ENCODE data around the gene CXCR5. TPM values are rescaled to one million over a fixed set of nuclear protein-coding genes. Genes with fewer than 3 reads are reported as not detected.

The CXCR5 gene
- total and polyA plus RNA-seq, 2 donors (not counting 1 experiment from before 2014, with no cell fraction given) = not detected

DNA sequence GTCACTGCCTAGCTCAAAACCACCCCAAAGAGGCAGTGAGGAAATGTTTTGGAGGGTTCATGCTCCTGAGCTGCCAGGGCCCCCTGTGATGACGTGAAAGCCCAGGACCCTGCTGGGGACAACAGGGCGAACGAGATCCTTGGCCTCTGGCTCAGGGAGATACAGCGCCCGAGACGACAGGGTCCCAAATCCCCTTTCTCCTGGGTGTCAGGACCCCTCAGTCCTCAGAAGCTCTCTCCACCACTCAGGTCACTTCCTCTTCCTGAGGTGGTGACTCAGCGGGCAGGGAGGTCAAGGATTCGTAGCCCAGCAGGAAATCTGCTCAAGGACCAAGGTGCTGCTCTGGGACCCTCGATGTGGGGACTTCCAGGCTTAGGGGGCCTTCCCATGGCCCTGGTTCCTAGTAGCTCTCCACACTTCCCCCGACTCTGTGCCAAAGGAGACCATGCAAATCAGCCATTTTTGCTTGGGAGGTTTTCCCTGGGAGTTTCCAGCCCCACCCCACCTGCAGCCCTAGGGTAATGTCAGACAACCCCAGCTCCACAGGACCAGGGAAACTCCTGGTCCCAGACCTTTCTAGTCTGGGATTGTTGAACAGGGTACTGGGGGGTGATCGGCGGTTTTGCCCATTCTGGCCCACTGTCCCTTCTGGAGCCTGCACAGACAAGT lies 29.2 kb downstream of the CXCR5 start:
- Histone ChIP-seq H3K27ac (ENCODE audit: insufficient read depth, low read length) (peak overlapping the region; percentile 90), H4K20me1 (ENCODE audit: control insufficient read depth, extremely low read depth, insufficient read depth, low read length) (no peaks in the 10 kb centered on the region), H3K4me2 (ENCODE audit: extremely low read depth, insufficient read depth, low read length) (peak overlapping the region; percentile 61), H3K36me3 (ENCODE audit: control insufficient read depth, insufficient read depth, low read length) (peaks cover 3% of the 10 kb centered on the region), H3K27me3 (ENCODE audit: control insufficient read depth, insufficient read depth, low read length) (no peaks in the 10 kb centered on the region), H2AFZ (ENCODE audit: low read length) (no peak overlapping the region), H3K4me1 (ENCODE audit: control insufficient read depth, extremely low read depth, insufficient read depth, low read length) (peaks cover 78% of the 10 kb centered on the region), H3K9ac (ENCODE audit: insufficient read depth, low read length) (peak overlapping the region; percentile 48), H3K79me2 (ENCODE audit: control insufficient read depth, insufficient read depth, low read length) (peaks cover 76% of the 10 kb centered on the region), H3K9me3 (ENCODE audit: control insufficient read depth, insufficient read depth, low read depth, low read length) (no peaks in the 10 kb centered on the region), H3K4me3 (replicated peaks in 1 of 4; ENCODE audit: control extremely low read depth in 1 of 4, insufficient read depth in 1 of 4, low read depth in 3 of 4, low read length in 4 of 4) (peak overlapping the region in 1 of 4 experiments; percentile 38)
- DNase-seq (ENCODE audit: low read depth in 2 of 2) = peak in 1 of 2 donors; percentile 31
- TF ChIP-seq, protein P1, sequence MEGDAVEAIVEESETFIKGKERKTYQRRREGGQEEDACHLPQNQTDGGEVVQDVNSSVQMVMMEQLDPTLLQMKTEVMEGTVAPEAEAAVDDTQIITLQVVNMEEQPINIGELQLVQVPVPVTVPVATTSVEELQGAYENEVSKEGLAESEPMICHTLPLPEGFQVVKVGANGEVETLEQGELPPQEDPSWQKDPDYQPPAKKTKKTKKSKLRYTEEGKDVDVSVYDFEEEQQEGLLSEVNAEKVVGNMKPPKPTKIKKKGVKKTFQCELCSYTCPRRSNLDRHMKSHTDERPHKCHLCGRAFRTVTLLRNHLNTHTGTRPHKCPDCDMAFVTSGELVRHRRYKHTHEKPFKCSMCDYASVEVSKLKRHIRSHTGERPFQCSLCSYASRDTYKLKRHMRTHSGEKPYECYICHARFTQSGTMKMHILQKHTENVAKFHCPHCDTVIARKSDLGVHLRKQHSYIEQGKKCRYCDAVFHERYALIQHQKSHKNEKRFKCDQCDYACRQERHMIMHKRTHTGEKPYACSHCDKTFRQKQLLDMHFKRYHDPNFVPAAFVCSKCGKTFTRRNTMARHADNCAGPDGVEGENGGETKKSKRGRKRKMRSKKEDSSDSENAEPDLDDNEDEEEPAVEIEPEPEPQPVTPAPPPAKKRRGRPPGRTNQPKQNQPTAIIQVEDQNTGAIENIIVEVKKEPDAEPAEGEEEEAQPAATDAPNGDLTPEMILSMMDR (conservative IDR thresholded peaks at IDR 0.05 in 1 of 2, IDR thresholded peaks at IDR 0.05 in 1 of 2; ENCODE audit: low read depth in 1 of 2, low read length in 2 of 2) = no peak
- TF ChIP-seq EZH2 (IDR thresholded peaks at IDR 0.05; ENCODE audit: low read length, missing control alignments) = no peak

DNA sequence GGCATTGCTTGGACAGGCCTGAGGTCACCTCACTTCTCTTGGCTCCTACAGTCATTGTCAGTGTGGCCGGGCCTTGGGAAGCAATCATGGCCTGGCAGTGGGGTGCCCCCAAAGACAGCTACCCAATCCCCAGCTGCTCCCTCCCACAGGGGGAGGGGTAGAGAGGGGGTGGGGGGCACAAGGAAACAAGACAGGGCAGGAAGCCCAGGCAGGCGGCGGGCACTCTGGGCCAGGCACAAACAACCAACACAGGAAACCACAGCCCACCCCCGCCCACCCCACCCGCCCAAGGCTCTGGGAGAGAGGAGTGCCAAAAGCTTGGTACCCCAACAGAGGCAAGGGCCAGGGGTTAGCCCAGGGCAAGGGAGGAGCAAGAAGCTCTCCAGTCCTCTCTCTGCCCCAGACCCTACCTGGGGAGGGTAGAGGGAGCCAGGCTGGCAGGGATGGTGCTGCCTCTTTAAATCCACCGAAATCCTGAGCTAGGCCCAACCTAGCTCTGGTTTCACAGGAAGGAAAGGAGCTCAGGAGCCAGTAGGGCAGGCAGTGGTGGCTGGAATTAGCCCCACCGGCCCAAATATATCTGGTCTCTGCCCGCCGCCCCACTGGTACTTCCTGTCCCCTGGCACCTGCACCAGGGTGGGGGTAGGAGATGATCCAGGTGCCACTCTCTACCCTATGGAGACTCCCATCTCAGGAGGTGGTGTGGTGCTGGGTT lies 29.9 kb downstream of the CXCR5 start:
- Histone ChIP-seq H3K4me3 (replicated peaks in 1 of 4; ENCODE audit: control extremely low read depth in 1 of 4, insufficient read depth in 1 of 4, low read depth in 3 of 4, low read length in 4 of 4) (peak overlapping the region in 1 of 4 experiments; percentile 17), H3K36me3 (ENCODE audit: control insufficient read depth, insufficient read depth, low read length) (no peaks in the 10 kb centered on the region), H3K9ac (ENCODE audit: insufficient read depth, low read length) (peak overlapping the region; percentile 9), H3K27ac (ENCODE audit: insufficient read depth, low read length) (peak overlapping the region; percentile 90), H3K4me1 (ENCODE audit: control insufficient read depth, extremely low read depth, insufficient read depth, low read length) (peaks cover 74% of the 10 kb centered on the region), H3K9me3 (ENCODE audit: control insufficient read depth, insufficient read depth, low read depth, low read length) (no peaks in the 10 kb centered on the region), H3K4me2 (ENCODE audit: extremely low read depth, insufficient read depth, low read length) (peak overlapping the region; percentile 17), H2AFZ (ENCODE audit: low read length) (no peak overlapping the region), H4K20me1 (ENCODE audit: control insufficient read depth, extremely low read depth, insufficient read depth, low read length) (no peaks in the 10 kb centered on the region), H3K79me2 (ENCODE audit: control insufficient read depth, insufficient read depth, low read length) (peaks cover 74% of the 10 kb centered on the region), H3K27me3 (ENCODE audit: control insufficient read depth, insufficient read depth, low read length) (no peaks in the 10 kb centered on the region)
- DNase-seq (ENCODE audit: low read depth in 2 of 2) = no peak
- TF ChIP-seq EZH2 (IDR thresholded peaks at IDR 0.05; ENCODE audit: low read length, missing control alignments) = no peak
- TF ChIP-seq, protein P1 (conservative IDR thresholded peaks at IDR 0.05 in 1 of 2, IDR thresholded peaks at IDR 0.05 in 1 of 2; ENCODE audit: low read depth in 1 of 2, low read length in 2 of 2) = no peak

DNA sequence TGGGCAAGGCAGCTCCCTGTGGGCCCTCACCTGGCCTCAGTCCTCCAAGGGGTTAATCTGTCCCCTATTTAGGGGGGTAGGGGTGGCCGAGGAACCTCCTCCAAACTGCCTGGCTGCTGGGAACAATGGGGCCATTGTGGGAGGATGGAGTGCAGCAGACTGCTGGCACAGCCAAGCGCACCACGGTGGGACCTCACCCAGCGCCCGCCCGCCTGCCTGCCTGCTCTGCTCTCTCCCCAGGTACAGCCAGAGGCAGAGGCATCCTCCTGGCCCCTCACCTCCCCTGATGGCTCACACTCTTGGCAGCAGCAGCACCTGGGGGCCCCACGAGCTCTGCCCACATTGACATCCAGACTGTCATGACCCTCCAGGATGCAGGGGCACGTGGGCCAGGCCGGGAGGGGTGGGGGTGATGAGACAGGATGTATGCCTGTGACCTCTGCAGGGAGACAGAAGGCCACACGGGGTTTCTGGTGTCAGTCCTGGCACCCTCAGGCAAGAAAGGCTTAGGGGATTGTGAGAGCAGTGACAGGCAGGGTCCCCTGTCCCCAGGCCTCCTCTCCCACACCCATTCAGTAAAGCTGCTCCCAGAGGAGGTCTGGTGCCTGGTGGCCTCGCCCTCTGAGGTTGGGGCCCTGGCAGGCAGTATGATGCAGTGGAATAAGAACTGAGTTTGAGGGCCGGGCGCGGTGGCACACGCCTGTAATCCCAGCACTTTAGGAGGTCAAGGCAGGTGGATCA lies 30.7 kb downstream of the CXCR5 start:
- Histone ChIP-seq H3K9ac (ENCODE audit: insufficient read depth, low read length) (peak overlapping the region; percentile 23), H4K20me1 (ENCODE audit: control insufficient read depth, extremely low read depth, insufficient read depth, low read length) (no peaks in the 10 kb centered on the region), H3K4me1 (ENCODE audit: control insufficient read depth, extremely low read depth, insufficient read depth, low read length) (peaks cover 72% of the 10 kb centered on the region), H3K79me2 (ENCODE audit: control insufficient read depth, insufficient read depth, low read length) (peaks cover 72% of the 10 kb centered on the region), H3K36me3 (ENCODE audit: control insufficient read depth, insufficient read depth, low read length) (no peaks in the 10 kb centered on the region), H3K4me3 (replicated peaks in 1 of 4; ENCODE audit: control extremely low read depth in 1 of 4, insufficient read depth in 1 of 4, low read depth in 3 of 4, low read length in 4 of 4) (peak overlapping the region in 1 of 4 experiments; percentile 17), H3K27ac (ENCODE audit: insufficient read depth, low read length) (peak overlapping the region; percentile 52), H3K4me2 (ENCODE audit: extremely low read depth, insufficient read depth, low read length) (peak overlapping the region; percentile 17), H3K9me3 (ENCODE audit: control insufficient read depth, insufficient read depth, low read depth, low read length) (no peaks in the 10 kb centered on the region), H3K27me3 (ENCODE audit: control insufficient read depth, insufficient read depth, low read length) (no peaks in the 10 kb centered on the region), H2AFZ (ENCODE audit: low read length) (no peak overlapping the region)
- DNase-seq (ENCODE audit: low read depth in 2 of 2) = peak in 1 of 2 donors; percentile 39
- TF ChIP-seq EZH2 (IDR thresholded peaks at IDR 0.05; ENCODE audit: low read length, missing control alignments) = no peak
- TF ChIP-seq, protein P1 (conservative IDR thresholded peaks at IDR 0.05 in 1 of 2, IDR thresholded peaks at IDR 0.05 in 1 of 2; ENCODE audit: low read depth in 1 of 2, low read length in 2 of 2) = no peak
